HepG2 (cell line): ENCODE results near the gene GINS2. TPM values are rescaled to one million over a fixed set of nuclear protein-coding genes. Genes with fewer than 3 reads are reported as not detected.
A peak's percentile ranks its signal among the peaks of the same experiment; 100 is the strongest.

ENCODE experiments used
- ATAC-seq: fragments of 200-7000 bp; cut with Tn5 transposase; 3 replicates; pipeline ENCODE4 v1.9.1; 2020; ENCODE audit warnings: mild to moderate bottlenecking, moderate library complexity
- BruUV-seq: library from RNA; stranded (reverse); fragments of 400-500 nt; replicated peaks from 2 replicates; lab custom pipeline; 2021; lab: Mats Ljungman, UMichigan
- CTCF ChIA-PET: fragments of 300-600 bp; formaldehyde crosslinking; extraction: SDS; loops from one replicate; lab custom pipeline; 2021; ENCODE audit warnings: low total read pairs, inconsistent platforms, low intra/inter-chr PET ratio; lab: Yijun Ruan, JAX
- POLR2A ChIA-PET: fragments of 350-600 bp; sonication (Branson Sonifier 250); formaldehyde crosslinking; loops from one replicate; lab custom pipeline; 2020; ENCODE audit warnings: antibody characterized with exemption, inconsistent platforms; lab: Yijun Ruan, JAX
- DNase-seq: peaks from one replicate; pipeline ENCODE4 v3.0.0-alpha.2; 2015; ENCODE audit warnings: low spot score
- FAIRE-seq: peaks from 3 replicates; lab custom pipeline; 2011; peaks lifted over from hg19 to GRCh38; lab: Jason Lieb, UNC
- H2AFZ ChIP-seq: one replicate; pipeline ENCODE4 v1.6.1; 2011; ENCODE audit warnings: low read length, inconsistent platforms
- H3K27ac ChIP-seq: fragments of 300-600 bp; 3 replicates; pipeline ENCODE4 v1.8.0; 2011; ENCODE audit warnings: mixed run types, mild to moderate bottlenecking, mixed read lengths, low read length, inconsistent platforms; ENCODE audit not compliant: insufficient read depth; ENCODE audit errors: extremely low read length
- H3K27me3 ChIP-seq, 2 experiments: fragments of 200-600 bp in 1 of 2; 2 replicates in 1 of 2; 3 replicates in 1 of 2; pipeline versions ENCODE4 v1.6.0 to v1.8.0; 2011; ENCODE audit warnings: low read length in 2 of 2, mild to moderate bottlenecking in 2 of 2, moderate library complexity in 2 of 2, inconsistent platforms in 1 of 2; ENCODE audit not compliant: insufficient read depth in 2 of 2, control insufficient read depth in 1 of 2
- H3K36me3 ChIP-seq, 2 experiments: fragments of 200-600 bp in 1 of 2; replicated peaks in 1 of 2; 2 replicates in 1 of 2; 3 replicates in 1 of 2; pipeline versions ENCODE4 v1.5.1 to v1.8.0; 2011; ENCODE audit warnings: low read length in 2 of 2, inconsistent platforms in 1 of 2; ENCODE audit not compliant: insufficient read depth in 2 of 2, control insufficient read depth in 1 of 2
- H3K4me1 ChIP-seq: 2 replicates; pipeline ENCODE4 v1.5.1; 2012; ENCODE audit warnings: low read length, inconsistent platforms; ENCODE audit not compliant: insufficient read depth
- H3K4me2 ChIP-seq: 2 replicates; pipeline ENCODE4 v1.6.0; 2011; ENCODE audit warnings: low read depth, low read length, inconsistent platforms
- H3K4me3 ChIP-seq, 3 experiments: fragments of 200-600 bp in 1 of 3; sonication (generic), shearing (Covaris generic) in 1 of 3; replicated peaks in 1 of 3; 2 replicates each; pipeline ENCODE4 v1.5.1; 2011 to 2016; ENCODE audit warnings: low read length in 3 of 3, inconsistent platforms in 2 of 3, low read depth in 2 of 3, mild to moderate bottlenecking in 2 of 3, control low read depth in 1 of 3, mixed read lengths in 1 of 3; ENCODE audit not compliant: insufficient read depth in 1 of 3
- H3K79me2 ChIP-seq: one replicate; pipeline ENCODE4 v1.6.1; 2011; ENCODE audit warnings: low read length, inconsistent platforms; ENCODE audit not compliant: insufficient read depth
- H3K9ac ChIP-seq: 2 replicates; pipeline ENCODE4 v1.6.0; 2011; ENCODE audit warnings: mild to moderate bottlenecking, low read depth, low read length, inconsistent platforms; ENCODE audit not compliant: insufficient read depth
- H3K9me3 ChIP-seq: 2 replicates; pipeline ENCODE4 v1.5.1; 2012; ENCODE audit warnings: mild to moderate bottlenecking, low read length
- H4K20me1 ChIP-seq: 2 replicates; pipeline ENCODE4 v1.6.0; 2011; ENCODE audit warnings: inconsistent platforms, mild to moderate bottlenecking, low read length, moderate library complexity; ENCODE audit not compliant: insufficient read depth
- AGO2 ChIP-seq: fragments of 200-400 bp; formaldehyde crosslinking; optimal IDR thresholded peaks from 2 replicates; pipeline ENCODE3; 2017; ENCODE audit warnings: mild to moderate bottlenecking, low read depth, low read length, moderate library complexity
- DNMT3B ChIP-seq: conservative IDR thresholded peaks from 2 replicates; pipeline ENCODE4 v1.6.1; 2016; ENCODE audit warnings: missing biosample characterization, control low read depth
- KAT8 ChIP-seq: IDR thresholded peaks from 2 replicates; pipeline ENCODE4 v1.6.1; 2016; ENCODE audit warnings: missing genetic modification reagents, missing compliant biosample characterization
- KDM4B ChIP-seq: sonication (generic); formaldehyde crosslinking; IDR thresholded peaks from 2 replicates; pipeline ENCODE4 v1.4.0; 2020; ENCODE audit warnings: missing genetic modification reagents
- NBN ChIP-seq: fragments of 450-650 bp; conservative IDR thresholded peaks from 2 replicates; pipeline ENCODE4 v1.6.1; 2017
- NONO ChIP-seq, 2 experiments: fragments of 450-650 bp in 1 of 2; sonication (generic) in 1 of 2; formaldehyde crosslinking in 1 of 2; IDR thresholded peaks in 1 of 2; conservative IDR thresholded peaks in 1 of 2; 2 replicates each; pipeline versions ENCODE4 v1.6.1 to v1.8.0; 2017 to 2022; ENCODE audit warnings: mild to moderate bottlenecking in 1 of 2, missing genetic modification reagents in 1 of 2, moderate library complexity in 1 of 2
- RBAK ChIP-seq: sonication (generic); formaldehyde crosslinking; IDR thresholded peaks from 2 replicates; pipeline ENCODE4 v1.5.1; 2020; ENCODE audit warnings: mild to moderate bottlenecking, missing genetic modification reagents
- RBM22 ChIP-seq: fragments of 200-400 bp; formaldehyde crosslinking; optimal IDR thresholded peaks from 2 replicates; pipeline ENCODE3; 2017; ENCODE audit warnings: mild to moderate bottlenecking, low read length, moderate library complexity
- SRF ChIP-seq: IDR thresholded peaks from 2 replicates; pipeline ENCODE4 v1.6.1; 2011; ENCODE audit warnings: mild to moderate bottlenecking, low read depth, low read length, moderate library complexity
- TBL1XR1 ChIP-seq: fragments of 150-350 bp; IDR thresholded peaks from 2 replicates; pipeline ENCODE4 v1.6.1; 2014; ENCODE audit warnings: borderline replicate concordance, low read length; ENCODE audit not compliant: partially characterized antibody
- ZNF660 ChIP-seq: sonication (generic); formaldehyde crosslinking; IDR thresholded peaks from 2 replicates; pipeline ENCODE4 v1.5.1; 2020; ENCODE audit warnings: mild to moderate bottlenecking, low read depth, missing genetic modification reagents, borderline replicate concordance
- WGBS: methylation state at CpG from one replicate; pipeline ENCODE4 v1.1.6; 2017; ENCODE audit warnings: low lambda C conversion rate; 5-methylcytosine and 5-hydroxymethylcytosine counted together
- in situ Hi-C: cut with HindIII; loops from 2 replicates; pipeline ENCODE4 v1.10.0; 2017; ENCODE audit warnings: low pct_unique_long_range_greater_than_20kb; ENCODE audit not compliant: extremely low pct_ligation_motif_present
- intact Hi-C: fragments of 100-400 bp; cut with micrococcal nuclease; formaldehyde crosslinking; loops from one replicate; pipeline ENCODE4 v1.10.0; 2022; ENCODE audit not compliant: unreplicated experiment
- polyA plus RNA-seq, 8 experiments: library from polyadenylated mRNA; depleted of rRNA in 3 of 8; stranded (reverse) in 7 of 8; unstranded in 1 of 8; fragments of >200 nt; fragmentation: Illumina TruSeq in 4 of 8; extraction: Trizol in 4 of 8; gene quantifications; 2 replicates each; pipeline versions ENCODE4 v1.2.1 to v1.2.3, GENCODE V29; 2011 to 2016; ENCODE audit warnings: low read depth in 4 of 8, missing spikeins in 1 of 8, mixed read lengths in 1 of 8; ENCODE audit not compliant: insufficient read depth in 1 of 8
- total RNA-seq, 5 experiments: library from RNA; depleted of rRNA; stranded (reverse); fragments of >200 nt; fragmentation: Illumina TruSeq; extraction: Trizol; gene quantifications; 2 replicates each; pipeline ENCODE4 v1.2.3, GENCODE V29; 2016; ENCODE audit warnings: low read depth in 1 of 5

Gene GINS2
- total and polyA plus RNA-seq, 2 of the 13 experiments (the other 11 are each of a cell fraction or from before 2014, with no cell fraction given) = 10.6 to 48.3 TPM

DNA sequence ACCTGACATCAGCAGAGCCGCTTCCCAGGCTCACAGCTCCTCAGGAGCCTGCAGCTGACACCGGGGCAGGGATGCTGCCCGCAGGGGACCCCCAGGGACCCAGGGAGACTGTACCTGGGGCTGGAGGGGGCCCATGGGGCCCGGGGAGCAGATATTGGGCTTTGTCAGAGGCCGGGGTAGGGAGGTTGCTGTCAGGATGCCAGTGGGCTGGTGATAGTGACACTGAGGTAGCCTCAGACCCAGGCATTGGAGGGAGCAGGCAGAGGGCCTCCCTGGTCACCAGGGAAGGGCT lies 60.5 kb downstream of the GINS2 start:
- FAIRE-seq (no peak), ATAC-seq (no peak), DNase-seq (no peak)
- ChIA-PET POLR2A (no interaction called here), CTCF (no interaction called here)
- Histone ChIP-seq H3K36me3 (peaks cover 17 to 32% of the 10 kb centered on the region in 2 experiments; a peak in 4 of 5 replicates), H3K27me3 (no peaks in the 10 kb centered on the region), H2AFZ (no peak overlapping the region), H3K4me1 (peaks cover 13% of the 10 kb centered on the region), H3K79me2 (peaks cover 94% of the 10 kb centered on the region), H3K4me2 (no peak overlapping the region), H3K4me3 (no peak overlapping the region), H4K20me1 (peaks cover 97% of the 10 kb centered on the region; the same call in 1 of the 2 replicates), H3K9ac (no peak overlapping the region), H3K9me3 (peaks cover 12% of the 10 kb centered on the region), H3K27ac (no peak overlapping the region)
- TF ChIP-seq NBN (no peak), ZNF660 (CRISPR knock-in tag) (no peak), TBL1XR1 (no peak), DNMT3B (no peak), SRF (no peak), KAT8 (CRISPR knock-in tag) (no peak), KDM4B (no peak), NONO (IDR thresholded peaks at IDR 0.05) (no peak), NONO (CRISPR knock-in tag; conservative IDR thresholded peaks at IDR 0.05) (no peak)
- intact Hi-C loops (no loop called here), in situ Hi-C loops (no loop called here)
- 100% methylated on average over 5 of the region's 5 CpGs for WGBS
- BruUV-seq = no TSS peak

GRCh38 chr16:85627526-85628264 lies 61.1 kb downstream of the GINS2 start:
- TF ChIP-seq RBM22 (peak; percentile 19), AGO2 (peak; percentile 76), RBAK (CRISPR knock-in tag) (no peak)
- TF ChIP-seq, all 625 proteins: peak for 2
- no peaks in the 10 kb centered on the region for H3K27me3 ChIP-seq
- peaks cover 18% of the 10 kb centered on the region for H3K4me1 ChIP-seq
- CTCF ChIA-PET = no interaction called here
- no peak for FAIRE-seq
- no peak overlapping the region for H3K4me3 ChIP-seq
- no peak for ATAC-seq
- H2AFZ ChIP-seq = no peak overlapping the region
- intact Hi-C loops = no loop called here
- H4K20me1 ChIP-seq = peaks cover 97% of the 10 kb centered on the region
- BruUV-seq = no TSS peak
- H3K4me2 ChIP-seq = no peak overlapping the region
- no peak for DNase-seq
- in situ Hi-C loops = no loop called here
- POLR2A ChIA-PET = no interaction called here
- no peak overlapping the region for H3K27ac ChIP-seq
- peaks cover 96% of the 10 kb centered on the region for H3K79me2 ChIP-seq
- H3K9me3 ChIP-seq = peaks cover 12% of the 10 kb centered on the region
- H3K9ac ChIP-seq = no peak overlapping the region
- H3K36me3 ChIP-seq = peaks cover 17 to 29% of the 10 kb centered on the region in 2 experiments; a peak in 4 of 5 replicates
- 99% methylated on average over 27 of the region's 30 CpGs for WGBS
